H9 (cell line): ENCODE results near the gene ENPP6. TPM values are rescaled to one million over a fixed set of nuclear protein-coding genes. Genes with fewer than 3 reads are reported as not detected.

Source experiments
- DNase-seq: peaks from one replicate; pipeline ENCODE4 v3.0.0-alpha.2; 2017
- H2AFZ ChIP-seq: one replicate; pipeline ENCODE4 v1.6.1; 2013; ENCODE audit warnings: mild to moderate bottlenecking, low read length, control low read depth, moderate library complexity
- H2AK5ac ChIP-seq: 2 replicates; pipeline ENCODE4 v1.6.1; 2013; ENCODE audit warnings: low read length, control low read depth, mixed read lengths; ENCODE audit not compliant: insufficient read length
- H2BK120ac ChIP-seq: one replicate; pipeline ENCODE4 v1.6.1; 2013; ENCODE audit warnings: low read depth, mild to moderate bottlenecking, low read length, control low read depth, inconsistent platforms; ENCODE audit not compliant: poor library complexity, severe bottlenecking
- H2BK12ac ChIP-seq: 2 replicates; pipeline ENCODE4 v1.6.1; 2013; ENCODE audit warnings: low read length, control low read depth, mixed read lengths, low read depth; ENCODE audit not compliant: insufficient read length
- H2BK15ac ChIP-seq: 2 replicates; pipeline ENCODE4 v1.6.1; 2013; ENCODE audit warnings: low read depth, low read length, control low read depth
- H2BK20ac ChIP-seq: one replicate; pipeline ENCODE4 v1.6.1; 2013; ENCODE audit warnings: low read depth, mild to moderate bottlenecking, low read length, control low read depth, inconsistent platforms; ENCODE audit not compliant: poor library complexity, severe bottlenecking
- H2BK5ac ChIP-seq: 2 replicates; pipeline ENCODE4 v1.6.1; 2013; ENCODE audit warnings: low read length, control low read depth, mixed read lengths; ENCODE audit not compliant: insufficient read length
- H3K14ac ChIP-seq: 2 replicates; pipeline ENCODE4 v1.6.1; 2013; ENCODE audit warnings: low read length, control low read depth; ENCODE audit not compliant: insufficient read depth
- H3K18ac ChIP-seq: 2 replicates; pipeline ENCODE4 v1.6.1; 2013; ENCODE audit warnings: low read depth, mild to moderate bottlenecking, mixed read lengths, low read length, control low read depth; ENCODE audit not compliant: insufficient read length
- H3K23ac ChIP-seq: 2 replicates; pipeline ENCODE4 v1.6.1; 2013; ENCODE audit warnings: low read length, control low read depth, mixed read lengths, low read depth; ENCODE audit not compliant: insufficient read length
- H3K23me2 ChIP-seq: 2 replicates; pipeline ENCODE4 v1.6.1; 2013; ENCODE audit warnings: low read depth, mild to moderate bottlenecking, mixed read lengths, low read length, control low read depth; ENCODE audit not compliant: insufficient read length, poor library complexity, severe bottlenecking
- H3K27ac ChIP-seq: 2 replicates; pipeline ENCODE4 v1.5.1; 2013; ENCODE audit warnings: low read length, control low read depth, mixed read lengths, low read depth; ENCODE audit not compliant: insufficient read length
- H3K27me3 ChIP-seq: 2 replicates; pipeline ENCODE4 v1.6.1; 2013; ENCODE audit warnings: low read length, control low read depth, inconsistent platforms; ENCODE audit not compliant: insufficient read depth
- H3K4ac ChIP-seq: 2 replicates; pipeline ENCODE4 v1.6.1; 2013; ENCODE audit warnings: low read depth, mild to moderate bottlenecking, control low read depth, inconsistent platforms, low read length, moderate library complexity
- H3K4me1 ChIP-seq: 2 replicates; pipeline ENCODE4 v1.6.1; 2013; ENCODE audit warnings: low read length, control low read depth, inconsistent platforms; ENCODE audit not compliant: insufficient read depth
- H3K4me2 ChIP-seq: 2 replicates; pipeline ENCODE4 v1.6.1; 2013; ENCODE audit warnings: low read length, control low read depth, mixed read lengths; ENCODE audit not compliant: insufficient read length, insufficient read depth
- H3K56ac ChIP-seq: 2 replicates; pipeline ENCODE4 v1.6.1; 2013; ENCODE audit warnings: low read depth, mild to moderate bottlenecking, mixed read lengths, low read length, control low read depth; ENCODE audit not compliant: insufficient read length
- H3K79me1 ChIP-seq: 2 replicates; pipeline ENCODE4 v1.6.1; 2013; ENCODE audit warnings: low read depth, mild to moderate bottlenecking, moderate library complexity, low read length, control low read depth, inconsistent platforms; ENCODE audit not compliant: insufficient read depth, poor library complexity, severe bottlenecking
- H3K79me2 ChIP-seq: 2 replicates; pipeline ENCODE4 v1.6.1; 2013; ENCODE audit warnings: low read length, control low read depth, inconsistent platforms; ENCODE audit not compliant: insufficient read depth
- H3K9ac ChIP-seq: 2 replicates; pipeline ENCODE4 v1.6.1; 2013; ENCODE audit warnings: low read length, control low read depth, mixed read lengths; ENCODE audit not compliant: insufficient read length; ENCODE audit errors: extremely low read depth
- H3K9me3 ChIP-seq: one replicate; pipeline ENCODE4 v1.6.1; 2013; ENCODE audit warnings: low read depth, low read length, inconsistent platforms; ENCODE audit not compliant: control insufficient read depth
- H3T11ph ChIP-seq: one replicate; pipeline ENCODE4 v1.6.1; 2013; ENCODE audit warnings: mild to moderate bottlenecking, low read length, control low read depth, inconsistent platforms
- H4K20me1 ChIP-seq: one replicate; pipeline ENCODE4 v1.6.1; 2013; ENCODE audit not compliant: control insufficient read depth, insufficient read length, insufficient read depth
- H4K5ac ChIP-seq: 2 replicates; pipeline ENCODE4 v1.6.1; 2013; ENCODE audit warnings: low read depth, mild to moderate bottlenecking, mixed read lengths, low read length, control low read depth; ENCODE audit not compliant: insufficient read length
- H4K8ac ChIP-seq: replicated peaks from 2 replicates; pipeline ENCODE4 v1.6.1; 2013; ENCODE audit warnings: low read length, control low read depth, mixed read lengths, low read depth; ENCODE audit not compliant: insufficient read length
- H4K91ac ChIP-seq: 2 replicates; pipeline ENCODE4 v1.6.1; 2013; ENCODE audit warnings: low read depth, mild to moderate bottlenecking, moderate library complexity, mixed read lengths, low read length, control low read depth; ENCODE audit not compliant: insufficient read length
- H3K27ac Mint-ChIP-seq, 3 experiments: 2 replicates in 2 of 3; 3 replicates in 1 of 3; pipeline ENCODE4 v1.8.0; 2020 to 2021; ENCODE audit warnings: mixed read lengths in 3 of 3, mild to moderate bottlenecking in 1 of 3, moderate library complexity in 1 of 3
- H3K27me3 Mint-ChIP-seq: 2 replicates; pipeline ENCODE4 v1.8.0; 2021; ENCODE audit warnings: low read depth, mild to moderate bottlenecking, moderate library complexity, mixed read lengths
- H3K36me3 Mint-ChIP-seq, 3 experiments: 2 replicates in 2 of 3; 3 replicates in 1 of 3; pipeline ENCODE4 v1.8.0; 2020 to 2021; ENCODE audit warnings: low read depth in 3 of 3, mixed read lengths in 3 of 3; ENCODE audit not compliant: insufficient read depth in 1 of 3
- H3K4me1 Mint-ChIP-seq, 2 experiments: 2 replicates each; pipeline ENCODE4 v1.8.0; 2020; ENCODE audit warnings: mixed read lengths in 2 of 2
- H3K4me3 Mint-ChIP-seq, 2 experiments: 2 replicates in 1 of 2; 3 replicates in 1 of 2; pipeline ENCODE4 v1.8.0; 2020 to 2021; ENCODE audit warnings: mild to moderate bottlenecking in 2 of 2, mixed read lengths in 2 of 2, moderate library complexity in 1 of 2
- H3K9me3 Mint-ChIP-seq, 2 experiments: 2 replicates in 1 of 2; 3 replicates in 1 of 2; pipeline ENCODE4 v1.8.0; 2020; ENCODE audit warnings: mild to moderate bottlenecking in 2 of 2, mixed read lengths in 2 of 2, moderate library complexity in 1 of 2
- WGBS: extraction: QIAGEN DNeasy Blood & Tissue Kit; methylation state at CpG from one replicate; pipeline ENCODE4 v1.1.7; 2013; ENCODE audit warnings: missing lambda C conversion rate, low lambda C conversion rate, mixed read lengths; ENCODE audit not compliant: insufficient read length; ENCODE audit errors: extremely low coverage; 5-methylcytosine and 5-hydroxymethylcytosine counted together
- total RNA-seq: library from RNA; stranded (reverse); gene quantifications from 2 replicates; pipeline ENCODE4 v1.2.1, GENCODE V29; 2021
- TF ChIP-seq, protein P1 (sequence below): fragments of 200-600 bp; sonication (generic); conservative IDR thresholded peaks from 3 replicates; pipeline ENCODE4 v1.8.0; 2021; ENCODE audit warnings: antibody characterized with exemption, mild to moderate bottlenecking

ENPP6 gene
- total RNA-seq, 1 experiment from 2014 or later = not detected

- no peaks in the 10 kb centered on the region for H3K79me2 ChIP-seq
- H3K4me2 ChIP-seq = no peak overlapping the region
- no peak overlapping the region for H2BK15ac ChIP-seq
- Mint-ChIP-seq H3K4me1 (no peaks in the 10 kb centered on the region), H3K9me3 (peaks cover 0 to 3% of the 10 kb centered on the region in 2 experiments; a peak in 2 of 5 replicates), H3K27ac (no peak overlapping the region), H3K4me3 (no peak overlapping the region), H3K36me3 (peaks cover 0 to 3% (median 0%) of the 10 kb centered on the region in 3 experiments; a peak in 2 of 7 replicates), H3K27me3 (peaks cover 10% of the 10 kb centered on the region)
- H3K4me1 ChIP-seq = no peaks in the 10 kb centered on the region
- no peak overlapping the region for H2BK5ac ChIP-seq
- TF ChIP-seq, protein P1, sequence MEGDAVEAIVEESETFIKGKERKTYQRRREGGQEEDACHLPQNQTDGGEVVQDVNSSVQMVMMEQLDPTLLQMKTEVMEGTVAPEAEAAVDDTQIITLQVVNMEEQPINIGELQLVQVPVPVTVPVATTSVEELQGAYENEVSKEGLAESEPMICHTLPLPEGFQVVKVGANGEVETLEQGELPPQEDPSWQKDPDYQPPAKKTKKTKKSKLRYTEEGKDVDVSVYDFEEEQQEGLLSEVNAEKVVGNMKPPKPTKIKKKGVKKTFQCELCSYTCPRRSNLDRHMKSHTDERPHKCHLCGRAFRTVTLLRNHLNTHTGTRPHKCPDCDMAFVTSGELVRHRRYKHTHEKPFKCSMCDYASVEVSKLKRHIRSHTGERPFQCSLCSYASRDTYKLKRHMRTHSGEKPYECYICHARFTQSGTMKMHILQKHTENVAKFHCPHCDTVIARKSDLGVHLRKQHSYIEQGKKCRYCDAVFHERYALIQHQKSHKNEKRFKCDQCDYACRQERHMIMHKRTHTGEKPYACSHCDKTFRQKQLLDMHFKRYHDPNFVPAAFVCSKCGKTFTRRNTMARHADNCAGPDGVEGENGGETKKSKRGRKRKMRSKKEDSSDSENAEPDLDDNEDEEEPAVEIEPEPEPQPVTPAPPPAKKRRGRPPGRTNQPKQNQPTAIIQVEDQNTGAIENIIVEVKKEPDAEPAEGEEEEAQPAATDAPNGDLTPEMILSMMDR = no peak
- no peak overlapping the region for H3K23ac ChIP-seq
- H3K27me3 ChIP-seq = no peaks in the 10 kb centered on the region
- no peaks in the 10 kb centered on the region for H3K79me1 ChIP-seq
- no peak overlapping the region for H3K9ac ChIP-seq
- no peak overlapping the region for H3K4ac ChIP-seq
- H3K56ac ChIP-seq = no peak overlapping the region
- no peak overlapping the region for H4K91ac ChIP-seq
- no peak overlapping the region for H4K8ac ChIP-seq
- no peak overlapping the region for H3K14ac ChIP-seq
- no peak for DNase-seq
- no peak overlapping the region for H2BK12ac ChIP-seq
- no peak overlapping the region for H2AFZ ChIP-seq
- no peak overlapping the region for H3K27ac ChIP-seq
- no peak overlapping the region for H2BK20ac ChIP-seq
- no peak overlapping the region for H3T11ph ChIP-seq
- no peaks in the 10 kb centered on the region for H4K20me1 ChIP-seq
- H3K18ac ChIP-seq = no peak overlapping the region
- WGBS = no CpG with 5 or more reads among the region's 8 CpGs
- H3K9me3 ChIP-seq = no peaks in the 10 kb centered on the region
- H4K5ac ChIP-seq = no peak overlapping the region
- H2AK5ac ChIP-seq = no peak overlapping the region
- no peaks in the 10 kb centered on the region for H3K23me2 ChIP-seq
- H2BK120ac ChIP-seq = no peak overlapping the region
These were observed 137.0 kb downstream of the ENPP6 start for GRCh38 chr4:184080674-184081073.
